HG03521 (cell line): Measurements from ENCODE around the gene PTPRJ.
A peak's percentile ranks its signal among the peaks of the same experiment; 100 is the strongest.
"Not testable (repeated sequence)": the region's sequence is repeated elsewhere in the genome, so short reads cannot be mapped to it uniquely, and the experiment has no call there.

ENCODE experiments used
- ATAC-seq: cut with Tn5 transposase; IDR thresholded peaks from one replicate; pipeline ENCODE4 v1.9.1; 2021; ENCODE audit warnings: mild to moderate bottlenecking, moderate library complexity; ENCODE audit not compliant: unreplicated experiment

PTPRJ gene

GRCh38 chr11:47980088-47980906, at the start of gene PTPRJ:
Gene PTPRJ (plus strand): TSS chr11:47980559. CDS start chr11:47980913, 354 bp downstream.
- ATAC-seq: peak; percentile 47

- no peak for ATAC-seq
Measured at GRCh38 chr11:47932544-47932943, 47.8 kb upstream of the PTPRJ start.

- not testable (repeated sequence) for ATAC-seq
Measured at GRCh38 chr11:47933797-47934196, 46.6 kb upstream of the PTPRJ start.

- ATAC-seq: no peak
Measured at GRCh38 chr11:47938791-47939560, 41.4 kb upstream of the PTPRJ start.

DNA sequence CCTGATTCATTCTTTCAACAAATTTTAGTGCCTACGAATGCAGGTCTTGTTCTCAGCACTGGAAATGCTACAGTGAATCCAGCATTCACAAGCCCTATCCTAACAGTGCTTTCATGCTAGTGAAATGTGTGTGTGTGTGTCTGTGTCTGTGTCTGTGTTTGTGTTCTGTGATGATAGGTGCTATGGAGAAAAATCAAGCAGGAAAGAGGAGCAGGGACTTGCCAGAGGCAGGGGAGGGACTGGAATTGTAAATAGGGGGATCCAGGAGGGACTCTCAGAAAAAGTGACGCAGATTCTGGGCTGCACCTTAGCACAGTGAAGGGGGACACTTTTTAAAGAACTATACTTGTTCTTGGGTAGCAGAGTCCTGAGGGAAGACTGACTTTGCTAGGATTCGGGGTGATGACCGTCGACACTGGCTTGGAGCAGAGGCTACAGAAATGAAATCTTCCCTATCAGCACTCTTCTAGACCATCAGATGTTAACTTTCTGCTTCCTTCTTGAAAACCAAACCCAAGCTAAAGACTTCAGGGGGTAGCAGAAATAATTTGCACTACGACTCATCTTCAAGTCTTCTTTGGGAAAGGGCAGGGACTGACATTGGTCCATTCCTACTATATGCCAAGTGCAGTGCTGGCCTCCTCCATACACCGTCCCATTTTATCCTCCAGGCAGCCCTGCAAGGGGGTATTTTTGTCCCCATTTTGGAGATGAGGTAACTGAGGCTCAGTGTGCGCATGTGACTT, 39.3 kb upstream of the PTPRJ start:
- no peak for ATAC-seq

DNA sequence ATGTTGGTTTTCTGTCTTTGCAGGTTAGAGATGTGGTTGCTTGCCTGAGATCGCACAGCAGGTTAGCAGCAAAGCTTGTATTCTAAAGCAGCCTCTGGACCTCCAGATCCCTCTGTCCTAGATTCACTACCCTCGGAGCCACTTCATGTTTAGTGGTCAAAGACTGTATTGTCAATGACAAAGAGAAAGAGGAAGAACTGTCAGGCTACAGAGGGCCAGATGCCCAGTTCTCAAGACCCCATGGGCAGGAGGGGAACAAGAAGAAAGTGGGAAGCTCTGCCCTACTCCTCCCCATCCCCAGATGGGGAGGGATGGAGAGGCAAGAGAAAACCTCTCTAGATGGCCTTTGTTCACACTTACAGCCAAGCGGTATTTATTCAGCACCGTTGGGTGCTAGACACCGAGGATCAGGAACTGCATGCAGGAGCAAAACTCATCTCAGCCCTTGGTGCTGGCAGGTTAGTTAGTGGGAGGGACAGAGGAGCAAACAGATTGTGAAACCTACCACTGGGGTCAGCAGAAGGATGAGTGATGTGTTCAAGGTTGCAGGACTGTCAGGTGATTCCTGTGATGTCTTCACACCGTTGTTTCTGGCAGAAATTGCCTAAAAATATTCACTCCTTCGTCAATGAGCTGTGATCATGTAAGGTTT, 38.3 kb upstream of the PTPRJ start:
- no peak for ATAC-seq

DNA sequence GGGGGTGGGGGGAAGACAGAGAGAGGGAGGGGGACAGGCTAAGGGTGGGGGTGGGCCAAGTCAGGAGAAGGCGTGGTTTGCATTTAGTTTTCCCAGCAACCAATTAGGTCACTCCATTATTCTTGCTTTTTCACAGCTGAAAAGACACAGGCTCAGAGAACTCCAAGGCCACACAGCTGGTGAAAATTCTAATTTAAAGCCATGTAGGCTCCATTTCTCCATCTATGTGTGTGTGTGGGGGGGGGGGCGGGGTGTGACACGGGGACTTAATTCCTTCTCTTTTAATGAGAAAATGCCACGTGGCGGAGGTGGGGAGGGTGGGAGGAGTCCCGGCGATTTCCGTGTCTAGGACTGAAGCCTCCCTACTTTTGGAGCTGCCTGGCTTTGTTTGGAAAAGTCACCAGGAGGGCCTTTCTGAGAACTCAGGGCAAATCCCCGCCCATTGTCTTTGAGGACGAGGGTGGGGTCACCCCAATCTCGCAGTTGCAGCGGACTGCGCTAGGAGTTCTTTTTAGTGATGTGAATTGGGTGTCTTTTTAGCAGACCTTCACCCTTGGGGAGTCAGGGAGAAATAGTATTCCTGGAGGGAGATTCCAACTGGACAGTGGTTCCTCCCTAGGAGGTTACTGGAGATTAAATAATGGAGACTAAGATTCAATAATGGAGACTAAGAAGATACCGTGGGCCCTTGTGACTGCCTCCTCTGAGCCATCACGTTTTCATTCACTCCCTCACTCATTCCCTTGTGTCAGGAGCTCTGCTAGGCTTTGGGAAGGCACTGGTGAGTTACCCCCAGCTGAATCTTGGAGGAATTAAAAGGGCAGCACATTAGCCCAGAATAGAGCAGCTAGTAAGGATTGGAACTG, 36.4 kb upstream of the PTPRJ start:
- no peak for ATAC-seq

- ATAC-seq: no peak
Measured at GRCh38 chr11:47944632-47945031, 35.7 kb upstream of the PTPRJ start.

GRCh38 chr11:47946682-47947559, 33.4 kb upstream of the PTPRJ start:
- no peak for ATAC-seq

- no peak for ATAC-seq
Measured at GRCh38 chr11:47948137-47948536, 32.2 kb upstream of the PTPRJ start.

GRCh38 chr11:47949001-47949675, 31.2 kb upstream of the PTPRJ start:
- not testable (repeated sequence) for ATAC-seq

GRCh38 chr11:47950396-47950795, 30.0 kb upstream of the PTPRJ start:
- peak; percentile 54 for ATAC-seq

DNA sequence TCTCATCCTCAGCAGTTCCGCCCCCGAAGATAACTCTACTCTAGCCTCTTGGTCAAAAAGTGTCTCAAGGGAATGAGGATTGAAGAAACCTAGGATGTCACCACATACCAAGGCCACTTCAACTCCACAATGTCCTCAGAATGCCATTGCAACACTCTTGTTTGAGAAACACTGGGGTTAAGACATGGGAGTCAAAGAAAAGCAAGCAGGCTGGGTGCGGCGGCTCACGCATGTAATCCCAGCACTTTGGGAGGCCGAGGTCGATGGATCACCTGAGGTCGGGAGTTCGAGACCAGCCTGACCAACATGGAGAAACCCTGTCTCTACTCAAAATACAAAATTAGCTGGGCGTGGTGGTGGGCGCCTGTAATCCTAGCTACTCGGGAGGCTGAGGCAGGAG, 28.9 kb upstream of the PTPRJ start:
- not testable (repeated sequence) for ATAC-seq

- no peak for ATAC-seq
Measured at GRCh38 chr11:47955061-47955755, 25.2 kb upstream of the PTPRJ start.

DNA sequence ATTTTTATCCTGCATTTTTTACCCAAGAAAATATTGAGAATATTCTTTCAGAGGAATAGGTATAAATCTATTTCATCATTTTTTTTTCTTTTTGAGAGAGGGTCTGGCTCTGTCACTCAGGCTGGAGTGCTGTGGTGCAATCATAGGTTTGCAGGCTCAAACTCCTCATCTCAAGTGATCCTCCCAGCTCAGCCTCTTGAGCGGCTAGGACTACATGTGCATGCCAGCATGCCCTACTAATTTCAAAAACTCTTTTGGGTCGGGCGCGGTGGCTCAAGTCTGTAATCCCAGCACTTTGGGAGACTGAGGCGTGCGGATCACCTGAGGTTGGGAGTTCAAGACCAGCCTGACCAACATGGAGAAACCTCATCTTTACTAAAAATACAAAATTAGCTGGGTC, 20.3 kb upstream of the PTPRJ start:
- ATAC-seq: no peak

DNA sequence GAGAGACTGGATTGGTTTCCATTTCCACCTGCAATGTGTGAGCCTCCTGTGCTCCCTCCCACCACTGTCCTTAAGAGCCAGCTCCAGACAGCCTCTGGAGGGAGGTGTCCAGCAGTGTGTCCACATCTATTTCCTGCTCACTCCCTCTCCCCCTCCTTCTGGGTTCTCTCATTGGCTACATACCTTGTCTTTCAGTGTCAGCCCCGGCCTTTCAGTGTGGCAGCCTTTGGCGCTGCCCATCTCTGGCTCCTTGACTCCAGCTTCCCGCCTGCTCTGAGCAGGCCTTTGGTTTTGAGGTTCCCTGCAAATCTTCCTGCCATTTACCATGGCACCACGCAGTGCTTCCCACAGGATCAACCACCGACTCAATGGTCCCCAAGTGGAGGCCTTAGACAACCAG, 19.0 kb upstream of the PTPRJ start:
- no peak for ATAC-seq

DNA sequence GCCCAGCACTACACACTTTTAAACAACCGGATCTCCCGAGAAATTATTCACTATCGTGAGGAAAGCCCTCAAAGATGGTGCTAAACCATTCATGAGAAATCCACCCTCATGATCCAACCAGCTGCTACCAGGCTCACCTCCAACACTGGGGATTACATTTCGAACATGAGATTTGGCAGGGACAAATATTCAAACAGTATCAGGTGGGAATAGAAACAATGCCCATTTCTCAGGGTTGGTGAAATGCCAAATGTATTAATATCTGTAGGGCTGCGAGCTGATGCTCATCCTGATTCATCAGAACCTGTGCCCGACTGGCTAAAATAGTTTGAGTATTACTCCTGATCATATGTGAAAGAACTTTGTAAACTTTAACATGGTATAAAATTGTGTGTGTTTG, 15.8 kb upstream of the PTPRJ start:
- no peak for ATAC-seq
